ENCODE results near the gene NEIL3. TPM values are rescaled to one million over a fixed set of nuclear protein-coding genes. Genes with fewer than 3 reads are reported as not detected.

NEIL3 gene
- total and polyA plus RNA-seq, 2 donors (not counting 1 experiment from before 2014, with no cell fraction given): 0.15 TPM; not detected in 1

GRCh38 chr4:177404986-177405385 is 95.3 kb downstream of the NEIL3 start:
- DNase-seq (no peak), ATAC-seq (ENCODE audit: low read depth) (no peak)
- Histone ChIP-seq H3K4me1 (ENCODE audit: control insufficient read depth in 2 of 2, insufficient read depth in 2 of 2, low read length in 2 of 2) (no peaks in the 10 kb centered on the region), H3K36me3 (replicated peaks in 1 of 2; ENCODE audit: control extremely low read depth in 1 of 2, control insufficient read depth in 1 of 2, extremely low read depth in 1 of 2, insufficient read depth in 2 of 2, low read length in 1 of 2) (no peaks in the 10 kb centered on the region), H3K9me3 (ENCODE audit: control extremely low read depth in 1 of 3, control insufficient read depth in 2 of 3, insufficient read depth in 1 of 3, low read length in 2 of 3) (peaks cover 0 to 4% (median 0%) of the 10 kb centered on the region in 3 donors), H3K79me2 (ENCODE audit: control insufficient read depth, insufficient read depth, low read length) (no peaks in the 10 kb centered on the region), H3K27ac (ENCODE audit: low read length in 2 of 2) (no peak overlapping the region), H3K27me3 (replicated peaks in 1 of 4; ENCODE audit: control extremely low read depth in 1 of 4, control insufficient read depth in 3 of 4, insufficient read depth in 4 of 4, low read length in 3 of 4) (no peaks in the 10 kb centered on the region), H2AFZ (ENCODE audit: insufficient read depth, low read depth, low read length, poor library complexity, severe bottlenecking) (no peak overlapping the region), H4K20me1 (ENCODE audit: control insufficient read depth, insufficient read depth, low read length, poor library complexity, severe bottlenecking) (no peaks in the 10 kb centered on the region), H3K4me3 (ENCODE audit: control extremely low read depth in 1 of 5, extremely low read depth in 1 of 5, insufficient read depth in 1 of 5, low read depth in 2 of 5, low read length in 4 of 5) (no peak overlapping the region), H3K9ac (ENCODE audit: low read length) (no peak overlapping the region), H3K4me2 (replicated peaks; ENCODE audit: low read depth, low read length, poor library complexity, severe bottlenecking) (no peak overlapping the region)
- H3K27me3 Mint-ChIP-seq: peaks cover 16% of the 10 kb centered on the region
- ChIA-PET CTCF (interaction anchor here (1.4 kb wide), 1 partner anchor 11 kb away, joined by 3 read pairs; no protein-coding TSS in a partner anchor), POLR2A (no interaction called here)
- no peak overlapping the region for H3K4me3 Mint-ChIP-seq
- H3K9me3 Mint-ChIP-seq (ENCODE audit: insufficient read depth): no peaks in the 10 kb centered on the region
- no peak overlapping the region for H3K27ac Mint-ChIP-seq
- no peaks in the 10 kb centered on the region for H3K4me1 Mint-ChIP-seq
- TF ChIP-seq EZH2 (IDR thresholded peaks at IDR 0.05; ENCODE audit: borderline replicate concordance, insufficient read depth, low read depth, low read length, poor library complexity, severe bottlenecking) (no peak), CTCF (IDR thresholded peaks at IDR 0.05) (no peak)
- intact Hi-C loops (cut with micrococcal nuclease): no loop called here
- 81% methylated on average over 3 of the region's 4 CpGs for WGBS (ENCODE audit: insufficient coverage)

GRCh38 chr4:177405508-177405907 is 95.8 kb downstream of the NEIL3 start:
- WGBS (ENCODE audit: insufficient coverage): no CpG with 5 or more reads among the region's 2 CpGs
- POLR2A ChIA-PET: no interaction called here

More at GRCh38 chr4:177405508-177405907, 95.8 kb downstream of the NEIL3 start:
- no peak overlapping the region for H3K4me2 ChIP-seq (replicated peaks; ENCODE audit: low read depth, low read length, poor library complexity, severe bottlenecking)
- no peak for ATAC-seq (ENCODE audit: low read depth)
- H3K9me3 ChIP-seq (ENCODE audit: control extremely low read depth in 1 of 3, control insufficient read depth in 2 of 3, insufficient read depth in 1 of 3, low read length in 2 of 3): peaks cover 0 to 4% (median 0%) of the 10 kb centered on the region in 3 donors
- H3K9ac ChIP-seq (ENCODE audit: low read length): no peak overlapping the region
- no peaks in the 10 kb centered on the region for H4K20me1 ChIP-seq (ENCODE audit: control insufficient read depth, insufficient read depth, low read length, poor library complexity, severe bottlenecking)
- H3K4me3 ChIP-seq (ENCODE audit: control extremely low read depth in 1 of 5, extremely low read depth in 1 of 5, insufficient read depth in 1 of 5, low read depth in 2 of 5, low read length in 4 of 5): no peak overlapping the region
- H3K79me2 ChIP-seq (ENCODE audit: control insufficient read depth, insufficient read depth, low read length): no peaks in the 10 kb centered on the region
- Mint-ChIP-seq H3K27ac (no peak overlapping the region), H3K9me3 (ENCODE audit: insufficient read depth) (no peaks in the 10 kb centered on the region), H3K4me3 (no peak overlapping the region), H3K27me3 (peaks cover 13% of the 10 kb centered on the region), H3K4me1 (no peaks in the 10 kb centered on the region)
- DNase-seq: no peak
- no peak overlapping the region for H2AFZ ChIP-seq (ENCODE audit: insufficient read depth, low read depth, low read length, poor library complexity, severe bottlenecking)
- intact Hi-C loops (cut with micrococcal nuclease): no loop called here
- no peaks in the 10 kb centered on the region for H3K36me3 ChIP-seq (replicated peaks in 1 of 2; ENCODE audit: control extremely low read depth in 1 of 2, control insufficient read depth in 1 of 2, extremely low read depth in 1 of 2, insufficient read depth in 2 of 2, low read length in 1 of 2)
- no peak for TF ChIP-seq CTCF (IDR thresholded peaks at IDR 0.05)
- no peak for TF ChIP-seq EZH2 (IDR thresholded peaks at IDR 0.05; ENCODE audit: borderline replicate concordance, insufficient read depth, low read depth, low read length, poor library complexity, severe bottlenecking)
- CTCF ChIA-PET: no interaction called here
- H3K27me3 ChIP-seq (replicated peaks in 1 of 4; ENCODE audit: control extremely low read depth in 1 of 4, control insufficient read depth in 3 of 4, insufficient read depth in 4 of 4, low read length in 3 of 4): no peaks in the 10 kb centered on the region
- H3K4me1 ChIP-seq (ENCODE audit: control insufficient read depth in 2 of 2, insufficient read depth in 2 of 2, low read length in 2 of 2): no peaks in the 10 kb centered on the region
- H3K27ac ChIP-seq (ENCODE audit: low read length in 2 of 2): no peak overlapping the region
